ENCODE results near the gene SNX25. TPM values are rescaled to one million over a fixed set of nuclear protein-coding genes. Genes with fewer than 3 reads are reported as not detected.
A peak's percentile ranks its signal among the peaks of the same experiment; 100 is the strongest.

The SNX25 gene
- polyA plus RNA-seq, 1 donor from 2014 or later = 6.4 TPM

GRCh38 chr4:185183622-185184281 lies 25.6 kb upstream of the SNX25 start:
- Histone ChIP-seq H3K9ac (ENCODE audit: low read length) (no peak overlapping the region), H3K9me3 (ENCODE audit: low read length) (no peaks in the 10 kb centered on the region), H3K36me3 (ENCODE audit: insufficient read depth, low read length) (no peaks in the 10 kb centered on the region), H3K4me3 (ENCODE audit: low read length) (no peak overlapping the region), H3K79me2 (replicated peaks; ENCODE audit: insufficient read depth, low read length) (no peaks in the 10 kb centered on the region), H3K9me2 (ENCODE audit: insufficient read depth, low read length) (no peaks in the 10 kb centered on the region), H3K27ac (ENCODE audit: low read length) (no peak overlapping the region), H3K27me3 (ENCODE audit: insufficient read depth, low read depth, low read length) (no peaks in the 10 kb centered on the region), H4K20me1 (ENCODE audit: insufficient read depth) (no peaks in the 10 kb centered on the region), H3K4me2 (ENCODE audit: low read length) (no peak overlapping the region), H2AFZ (ENCODE audit: low read depth, low read length) (no peak overlapping the region), H3F3A (ENCODE audit: insufficient read depth, low read length, poor library complexity, severe bottlenecking) (no peaks in the 10 kb centered on the region)
- no peak for TF ChIP-seq EZH2 (IDR thresholded peaks at IDR 0.05; ENCODE audit: borderline replicate concordance, insufficient read depth, low read length, poor library complexity, severe bottlenecking)
- no peak for TF ChIP-seq EP300 (conservative IDR thresholded peaks at IDR 0.05; ENCODE audit: poor library complexity, severe bottlenecking)
- TF ChIP-seq MXI1 (conservative IDR thresholded peaks at IDR 0.05; ENCODE audit: poor library complexity, severe bottlenecking) = no peak
- TF ChIP-seq RAD21 (conservative IDR thresholded peaks at IDR 0.05) = peak; percentile 49
- peak; percentile 42 for TF ChIP-seq SMC3 (conservative IDR thresholded peaks at IDR 0.05; ENCODE audit: poor library complexity)
- peak; percentile 60 for TF ChIP-seq CTCF (IDR thresholded peaks at IDR 0.05; ENCODE audit: poor library complexity, severe bottlenecking)
- TF ChIP-seq TAF1 (IDR thresholded peaks at IDR 0.05; ENCODE audit: low read depth) = no peak
- no peak for TF ChIP-seq REST (IDR thresholded peaks at IDR 0.05; ENCODE audit: borderline replicate concordance)

- H3K9me2 ChIP-seq (ENCODE audit: insufficient read depth, low read length) = no peaks in the 10 kb centered on the region
- H3K27me3 ChIP-seq (ENCODE audit: insufficient read depth, low read depth, low read length) = no peaks in the 10 kb centered on the region
- no peak overlapping the region for H2AFZ ChIP-seq (ENCODE audit: low read depth, low read length)
- no peak for TF ChIP-seq CTCF (IDR thresholded peaks at IDR 0.05; ENCODE audit: poor library complexity, severe bottlenecking)
- TF ChIP-seq MXI1 (conservative IDR thresholded peaks at IDR 0.05; ENCODE audit: poor library complexity, severe bottlenecking) = no peak
- no peak for TF ChIP-seq POLR2AphosphoS5 (IDR thresholded peaks at IDR 0.05)
- TF ChIP-seq TAF1 (IDR thresholded peaks at IDR 0.05; ENCODE audit: low read depth) = no peak
- no peak for TF ChIP-seq EZH2 (IDR thresholded peaks at IDR 0.05; ENCODE audit: borderline replicate concordance, insufficient read depth, low read length, poor library complexity, severe bottlenecking)
- TF ChIP-seq RAD21 (conservative IDR thresholded peaks at IDR 0.05) = no peak
- no peak for TF ChIP-seq SMC3 (conservative IDR thresholded peaks at IDR 0.05; ENCODE audit: poor library complexity)
- no peak for TF ChIP-seq REST (IDR thresholded peaks at IDR 0.05; ENCODE audit: borderline replicate concordance)
- no peak for TF ChIP-seq EP300 (conservative IDR thresholded peaks at IDR 0.05; ENCODE audit: poor library complexity, severe bottlenecking)
- H3K79me2 ChIP-seq (replicated peaks; ENCODE audit: insufficient read depth, low read length) = no peaks in the 10 kb centered on the region
- no peaks in the 10 kb centered on the region for H3K9me3 ChIP-seq (ENCODE audit: low read length)
- no peak overlapping the region for H3K27ac ChIP-seq (ENCODE audit: low read length)
- no peak overlapping the region for H3K9ac ChIP-seq (ENCODE audit: low read length)
- no peak overlapping the region for H3K4me2 ChIP-seq (ENCODE audit: low read length)
- H4K20me1 ChIP-seq (ENCODE audit: insufficient read depth) = no peaks in the 10 kb centered on the region
- H3K36me3 ChIP-seq (ENCODE audit: insufficient read depth, low read length) = no peaks in the 10 kb centered on the region
- H3F3A ChIP-seq (ENCODE audit: insufficient read depth, low read length, poor library complexity, severe bottlenecking) = no peaks in the 10 kb centered on the region
- no peak overlapping the region for H3K4me3 ChIP-seq (ENCODE audit: low read length)
These were observed 22.6 kb upstream of the SNX25 start for GRCh38 chr4:185186769-185187168.

Data from neural cell (in vitro differentiated cells).